Measurements from ENCODE around the gene RALGAPA1.
"Not testable (repeated sequence)": the region's sequence is repeated elsewhere in the genome, so short reads cannot be mapped to it uniquely, and the experiment has no call there.

Gene RALGAPA1

DNA sequence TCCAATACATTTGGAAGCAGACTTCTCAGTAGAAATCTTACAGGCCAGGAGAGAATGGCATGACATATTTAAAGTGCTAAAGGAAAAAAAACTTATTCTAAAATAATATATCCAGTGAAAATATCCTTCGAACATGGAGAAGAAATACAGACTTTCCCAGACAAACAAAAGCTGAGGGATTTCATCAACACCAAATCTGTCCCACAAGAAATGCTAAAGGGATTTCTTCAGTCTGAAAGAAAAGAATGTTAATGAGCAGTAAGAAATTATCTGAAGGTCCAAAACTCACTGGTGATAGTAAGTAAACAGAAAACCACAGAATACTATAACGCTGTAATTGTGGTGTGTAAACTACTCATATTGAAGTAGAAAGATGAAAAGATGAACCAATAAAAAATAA lies 171.2 kb downstream of the RALGAPA1 start:
- Histone ChIP-seq H3K27ac (ENCODE audit: insufficient read depth, low read length, poor library complexity, severe bottlenecking) (no peak overlapping the region), H3K27me3 (replicated peaks; ENCODE audit: control insufficient read depth, insufficient read depth, low read length, poor library complexity, severe bottlenecking) (no peaks in the 10 kb centered on the region), H3K4me3 (ENCODE audit: insufficient read depth, low read depth, low read length, poor library complexity, severe bottlenecking) (no peak overlapping the region), H3K4me1 (ENCODE audit: control insufficient read depth, insufficient read depth, low read length, poor library complexity, severe bottlenecking) (no peaks in the 10 kb centered on the region), H3K36me3 (ENCODE audit: control insufficient read depth, insufficient read depth, low read length) (peaks cover 26% of the 10 kb centered on the region), H3K9me3 (ENCODE audit: control insufficient read depth, low read length) (no peaks in the 10 kb centered on the region)
- DNase-seq = no peak

DNA sequence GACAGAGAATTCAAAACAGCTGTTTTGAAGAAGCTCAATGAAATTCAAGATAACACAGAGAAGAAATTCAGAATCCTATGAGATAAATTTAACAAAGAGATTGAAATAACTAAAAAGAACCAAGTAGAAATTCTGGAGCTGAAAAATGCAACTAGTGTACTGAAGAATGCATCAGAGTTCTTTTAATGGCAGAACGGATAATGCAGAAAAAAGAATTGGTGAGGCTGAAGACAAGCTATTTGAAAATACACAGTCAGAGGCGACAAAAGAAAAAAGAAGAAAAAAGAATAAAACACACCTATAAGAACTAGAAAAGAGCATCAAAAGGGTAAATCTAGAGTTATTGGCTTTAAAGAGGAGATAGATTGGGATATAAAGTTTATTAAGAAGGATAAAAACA lies 171.8 kb downstream of the RALGAPA1 start:
- no peak overlapping the region for H3K4me3 ChIP-seq (ENCODE audit: insufficient read depth, low read depth, low read length, poor library complexity, severe bottlenecking)
- H3K27me3 ChIP-seq (replicated peaks; ENCODE audit: control insufficient read depth, insufficient read depth, low read length, poor library complexity, severe bottlenecking) = no peaks in the 10 kb centered on the region
- no peak overlapping the region for H3K27ac ChIP-seq (ENCODE audit: insufficient read depth, low read length, poor library complexity, severe bottlenecking)
- H3K9me3 ChIP-seq (ENCODE audit: control insufficient read depth, low read length) = no peaks in the 10 kb centered on the region
- no peak for DNase-seq
- H3K4me1 ChIP-seq (ENCODE audit: control insufficient read depth, insufficient read depth, low read length, poor library complexity, severe bottlenecking) = no peaks in the 10 kb centered on the region
- H3K36me3 ChIP-seq (ENCODE audit: control insufficient read depth, insufficient read depth, low read length) = peaks cover 26% of the 10 kb centered on the region

GRCh38 chr14:35632676-35633075 lies 176.4 kb downstream of the RALGAPA1 start:
- no peak for DNase-seq
- H3K27ac ChIP-seq (ENCODE audit: insufficient read depth, low read length, poor library complexity, severe bottlenecking) = no peak overlapping the region
- H3K27me3 ChIP-seq (replicated peaks; ENCODE audit: control insufficient read depth, insufficient read depth, low read length, poor library complexity, severe bottlenecking) = no peaks in the 10 kb centered on the region
- no peaks in the 10 kb centered on the region for H3K9me3 ChIP-seq (ENCODE audit: control insufficient read depth, low read length)
- no peak overlapping the region for H3K4me3 ChIP-seq (ENCODE audit: insufficient read depth, low read depth, low read length, poor library complexity, severe bottlenecking)
- H3K36me3 ChIP-seq (ENCODE audit: control insufficient read depth, insufficient read depth, low read length) = peaks cover 13% of the 10 kb centered on the region
- H3K4me1 ChIP-seq (ENCODE audit: control insufficient read depth, insufficient read depth, low read length, poor library complexity, severe bottlenecking) = no peaks in the 10 kb centered on the region

DNA sequence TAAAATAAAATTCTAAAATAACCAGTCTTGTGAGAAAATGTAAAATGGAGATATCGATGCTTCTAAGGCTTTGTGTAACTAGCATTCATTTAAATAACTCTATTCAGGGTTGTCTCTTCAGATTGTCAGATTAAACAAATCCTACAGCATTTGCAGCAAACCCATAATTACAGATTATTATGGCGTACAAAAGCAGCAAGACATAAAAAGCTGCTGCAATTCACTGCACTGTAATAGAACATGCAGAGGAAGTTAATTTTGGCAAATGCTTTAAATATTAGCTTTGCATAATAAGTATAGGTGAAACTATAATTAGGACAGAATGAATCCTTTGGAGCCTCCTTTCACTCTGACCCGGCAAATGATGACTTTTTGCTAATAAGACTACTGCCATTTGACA lies 176.8 kb downstream of the RALGAPA1 start:
- Histone ChIP-seq H3K9me3 (ENCODE audit: control insufficient read depth, low read length) (no peaks in the 10 kb centered on the region), H3K4me1 (ENCODE audit: control insufficient read depth, insufficient read depth, low read length, poor library complexity, severe bottlenecking) (no peaks in the 10 kb centered on the region), H3K36me3 (ENCODE audit: control insufficient read depth, insufficient read depth, low read length) (peaks cover 13% of the 10 kb centered on the region), H3K27me3 (replicated peaks; ENCODE audit: control insufficient read depth, insufficient read depth, low read length, poor library complexity, severe bottlenecking) (no peaks in the 10 kb centered on the region), H3K4me3 (ENCODE audit: insufficient read depth, low read depth, low read length, poor library complexity, severe bottlenecking) (no peak overlapping the region), H3K27ac (ENCODE audit: insufficient read depth, low read length, poor library complexity, severe bottlenecking) (no peak overlapping the region)
- DNase-seq = no peak

GRCh38 chr14:35631071-35631805 lies 177.9 kb downstream of the RALGAPA1 start:
- Histone ChIP-seq H3K27ac (ENCODE audit: insufficient read depth, low read length, poor library complexity, severe bottlenecking) (no peak overlapping the region), H3K36me3 (ENCODE audit: control insufficient read depth, insufficient read depth, low read length) (peaks cover 10% of the 10 kb centered on the region), H3K4me1 (ENCODE audit: control insufficient read depth, insufficient read depth, low read length, poor library complexity, severe bottlenecking) (no peaks in the 10 kb centered on the region), H3K27me3 (replicated peaks; ENCODE audit: control insufficient read depth, insufficient read depth, low read length, poor library complexity, severe bottlenecking) (no peaks in the 10 kb centered on the region), H3K9me3 (ENCODE audit: control insufficient read depth, low read length) (no peaks in the 10 kb centered on the region), H3K4me3 (ENCODE audit: insufficient read depth, low read depth, low read length, poor library complexity, severe bottlenecking) (no peak overlapping the region)
- no peak for DNase-seq

DNA sequence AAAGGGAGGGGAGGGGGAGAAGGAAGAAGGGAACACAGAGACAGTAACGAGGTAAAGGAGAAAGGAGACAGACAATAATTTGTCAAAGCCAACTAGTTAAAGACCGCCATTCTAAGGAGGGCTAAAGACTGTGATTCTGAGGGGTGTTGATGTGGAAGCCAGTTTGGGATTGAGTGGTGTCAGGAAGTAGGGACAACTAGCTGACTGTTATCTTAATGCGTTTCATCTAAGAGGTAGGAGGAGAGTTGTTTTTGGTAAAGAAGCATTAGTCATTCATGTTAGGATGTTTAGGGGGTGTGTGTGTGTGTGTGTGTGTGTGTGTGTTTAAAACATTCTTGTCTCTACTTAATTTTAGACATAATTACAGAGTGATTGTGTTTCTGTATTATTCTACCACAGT lies 180.1 kb downstream of the RALGAPA1 start:
- no peaks in the 10 kb centered on the region for H3K4me1 ChIP-seq (ENCODE audit: control insufficient read depth, insufficient read depth, low read length, poor library complexity, severe bottlenecking)
- H3K9me3 ChIP-seq (ENCODE audit: control insufficient read depth, low read length) = no peaks in the 10 kb centered on the region
- no peak overlapping the region for H3K4me3 ChIP-seq (ENCODE audit: insufficient read depth, low read depth, low read length, poor library complexity, severe bottlenecking)
- H3K27me3 ChIP-seq (replicated peaks; ENCODE audit: control insufficient read depth, insufficient read depth, low read length, poor library complexity, severe bottlenecking) = no peaks in the 10 kb centered on the region
- no peak for DNase-seq
- H3K36me3 ChIP-seq (ENCODE audit: control insufficient read depth, insufficient read depth, low read length) = peaks cover 5% of the 10 kb centered on the region
- H3K27ac ChIP-seq (ENCODE audit: insufficient read depth, low read length, poor library complexity, severe bottlenecking) = no peak overlapping the region

- H3K27ac ChIP-seq (ENCODE audit: insufficient read depth, low read length, poor library complexity, severe bottlenecking); H3K4me3 ChIP-seq (ENCODE audit: insufficient read depth, low read depth, low read length, poor library complexity, severe bottlenecking): not testable (repeated sequence)
Measured at GRCh38 chr14:35626947-35627346, 182.1 kb downstream of the RALGAPA1 start.

GRCh38 chr14:35621996-35622395 lies 187.1 kb downstream of the RALGAPA1 start:
- H3K36me3 ChIP-seq (ENCODE audit: control insufficient read depth, insufficient read depth, low read length) = peaks cover 10% of the 10 kb centered on the region
- DNase-seq; H3K9me3 ChIP-seq (ENCODE audit: control insufficient read depth, low read length): not testable (repeated sequence)

More at GRCh38 chr14:35626947-35627346, 182.1 kb downstream of the RALGAPA1 start:
- H3K36me3 ChIP-seq (ENCODE audit: control insufficient read depth, insufficient read depth, low read length) = peaks cover 10% of the 10 kb centered on the region
- H3K9me3 ChIP-seq (ENCODE audit: control insufficient read depth, low read length); DNase-seq; H3K27me3 ChIP-seq (replicated peaks; ENCODE audit: control insufficient read depth, insufficient read depth, low read length, poor library complexity, severe bottlenecking); H3K4me1 ChIP-seq (ENCODE audit: control insufficient read depth, insufficient read depth, low read length, poor library complexity, severe bottlenecking): not testable (repeated sequence)

GRCh38 chr14:35619998-35620397 lies 189.1 kb downstream of the RALGAPA1 start:
- not testable (repeated sequence) for DNase-seq; H3K4me1 ChIP-seq (ENCODE audit: control insufficient read depth, insufficient read depth, low read length, poor library complexity, severe bottlenecking); H3K4me3 ChIP-seq (ENCODE audit: insufficient read depth, low read depth, low read length, poor library complexity, severe bottlenecking); H3K9me3 ChIP-seq (ENCODE audit: control insufficient read depth, low read length); H3K27ac ChIP-seq (ENCODE audit: insufficient read depth, low read length, poor library complexity, severe bottlenecking); H3K27me3 ChIP-seq (replicated peaks; ENCODE audit: control insufficient read depth, insufficient read depth, low read length, poor library complexity, severe bottlenecking)
- peaks cover 18% of the 10 kb centered on the region for H3K36me3 ChIP-seq (ENCODE audit: control insufficient read depth, insufficient read depth, low read length)

More at GRCh38 chr14:35621996-35622395, 187.1 kb downstream of the RALGAPA1 start:
- H3K27me3 ChIP-seq (replicated peaks; ENCODE audit: control insufficient read depth, insufficient read depth, low read length, poor library complexity, severe bottlenecking); H3K4me1 ChIP-seq (ENCODE audit: control insufficient read depth, insufficient read depth, low read length, poor library complexity, severe bottlenecking); H3K4me3 ChIP-seq (ENCODE audit: insufficient read depth, low read depth, low read length, poor library complexity, severe bottlenecking); H3K27ac ChIP-seq (ENCODE audit: insufficient read depth, low read length, poor library complexity, severe bottlenecking): not testable (repeated sequence)

GRCh38 chr14:35619461-35619860 lies 189.6 kb downstream of the RALGAPA1 start:
- not testable (repeated sequence) for H3K9me3 ChIP-seq (ENCODE audit: control insufficient read depth, low read length); H3K27ac ChIP-seq (ENCODE audit: insufficient read depth, low read length, poor library complexity, severe bottlenecking); H3K27me3 ChIP-seq (replicated peaks; ENCODE audit: control insufficient read depth, insufficient read depth, low read length, poor library complexity, severe bottlenecking); H3K4me3 ChIP-seq (ENCODE audit: insufficient read depth, low read depth, low read length, poor library complexity, severe bottlenecking); H3K4me1 ChIP-seq (ENCODE audit: control insufficient read depth, insufficient read depth, low read length, poor library complexity, severe bottlenecking); DNase-seq
- H3K36me3 ChIP-seq (ENCODE audit: control insufficient read depth, insufficient read depth, low read length) = peaks cover 18% of the 10 kb centered on the region

Measured in effector memory CD4-positive, alpha-beta T cell (primary cell).